Astrocyte of the spinal cord (primary cell): ENCODE data around the gene ZNF672.
A peak's percentile ranks its signal among the peaks of the same experiment; 100 is the strongest.
"Not testable (repeated sequence)": the region's sequence is repeated elsewhere in the genome, so short reads cannot be mapped to it uniquely, and the experiment has no call there.

Experiments used
- DNase-seq: peaks from one replicate; pipeline ENCODE4 v3.0.0; 2011; ENCODE audit warnings: low read depth, low spot score
- H3K4me3 ChIP-seq: 2 replicates; pipeline ENCODE4 v1.5.1; 2011; ENCODE audit warnings: low read depth, mild to moderate bottlenecking, low read length, moderate library complexity
- CTCF ChIP-seq: IDR thresholded peaks from 2 replicates; pipeline ENCODE4 v1.5.1; 2012; ENCODE audit warnings: low read depth, mild to moderate bottlenecking, low read length, inconsistent platforms
- in situ Hi-C: cut with HindIII; loops from 2 replicates; pipeline ENCODE4 v1.10.0; 2017; ENCODE audit warnings: low sequenced_read_pairs

Gene ZNF672

GRCh38 chr1:248824301-248824700 lies 13.7 kb upstream of the ZNF672 start:
- TF ChIP-seq CTCF, result no peak
- no peak overlapping the region for H3K4me3 ChIP-seq
- in situ Hi-C loops, result no loop called here
- no peak for DNase-seq

- in situ Hi-C loops, result no loop called here
- DNase-seq, result no peak
- no peak for TF ChIP-seq CTCF
- peak overlapping the region; percentile 84 for H3K4me3 ChIP-seq
These were observed 13.3 kb upstream of the ZNF672 start for GRCh38 chr1:248824701-248825100.

GRCh38 chr1:248825136-248825535 lies 12.9 kb upstream of the ZNF672 start:
- peak overlapping the region; percentile 84 for H3K4me3 ChIP-seq
- TF ChIP-seq CTCF, result no peak
- DNase-seq, result no peak
- in situ Hi-C loops, result no loop called here

GRCh38 chr1:248825573-248825908 lies 12.5 kb upstream of the ZNF672 start:
- peak overlapping the region; percentile 84 for H3K4me3 ChIP-seq
- DNase-seq, result no peak
- no peak for TF ChIP-seq CTCF
- in situ Hi-C loops, result no loop called here

GRCh38 chr1:248825909-248826760 lies 11.9 kb upstream of the ZNF672 start, which contains the start of gene SH3BP5L:
SH3BP5L (minus strand) TSS chr1:248825915; CDS start chr1:248824935, 980 bp downstream.
- peak; percentile 83 for TF ChIP-seq CTCF
- DNase-seq, result peak; percentile 98
- in situ Hi-C loops, result no loop called here
- H3K4me3 ChIP-seq, result peak within 1 kb of the TSS; percentile 84

- no peak for DNase-seq
- in situ Hi-C loops, result no loop called here
- TF ChIP-seq CTCF, result no peak
- H3K4me3 ChIP-seq, result no peak overlapping the region
These were observed 9.2 kb upstream of the ZNF672 start for GRCh38 chr1:248828845-248829244.

GRCh38 chr1:248830718-248831017 lies 7.4 kb upstream of the ZNF672 start:
- H3K4me3 ChIP-seq, DNase-seq, in situ Hi-C loops: not testable (repeated sequence)
